ENCODE measurements around the gene ABCC11.

The ABCC11 gene

DNA sequence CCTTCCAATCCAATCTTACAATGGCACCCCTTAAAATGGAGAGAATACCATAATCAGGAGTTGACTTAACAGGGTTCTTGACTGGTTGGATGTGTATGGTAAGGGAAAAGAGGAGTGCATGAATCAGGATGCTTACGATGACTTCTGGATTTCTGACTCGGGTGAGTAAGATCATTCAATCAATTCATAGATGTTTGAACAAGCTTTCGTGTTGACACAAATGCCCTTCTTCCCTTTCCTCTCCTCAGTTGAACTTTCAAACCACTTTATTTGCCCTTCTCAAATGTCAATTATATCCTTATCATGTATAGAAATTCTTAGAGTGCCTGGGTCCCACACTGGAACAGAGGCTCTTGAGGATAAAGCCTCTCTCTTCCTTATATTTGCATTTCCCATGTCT is 117.4 kb downstream of the ABCC11 start:
- DNase-seq (ENCODE audit: low read depth) = no peak

DNA sequence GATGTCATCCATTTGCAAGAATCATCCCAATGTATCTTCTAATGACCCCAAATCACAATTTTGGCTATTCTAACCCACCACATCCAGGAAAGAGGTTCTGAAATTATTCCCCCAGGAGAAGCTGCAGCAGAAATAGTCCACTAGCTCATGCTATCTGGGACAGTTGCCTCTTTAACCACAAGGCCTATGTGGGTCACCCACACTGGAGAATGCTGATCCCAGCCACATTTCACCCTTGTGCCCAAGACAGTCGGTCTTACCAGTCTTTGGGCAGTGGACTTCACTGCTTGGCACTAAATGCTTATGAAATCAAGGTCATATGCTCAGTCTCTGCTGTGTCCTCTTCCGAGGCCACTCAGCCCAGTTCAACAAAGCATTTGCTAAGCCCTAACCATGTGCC is 118.6 kb downstream of the ABCC11 start:
- DNase-seq (ENCODE audit: low read depth) = peak; percentile 38

DNA sequence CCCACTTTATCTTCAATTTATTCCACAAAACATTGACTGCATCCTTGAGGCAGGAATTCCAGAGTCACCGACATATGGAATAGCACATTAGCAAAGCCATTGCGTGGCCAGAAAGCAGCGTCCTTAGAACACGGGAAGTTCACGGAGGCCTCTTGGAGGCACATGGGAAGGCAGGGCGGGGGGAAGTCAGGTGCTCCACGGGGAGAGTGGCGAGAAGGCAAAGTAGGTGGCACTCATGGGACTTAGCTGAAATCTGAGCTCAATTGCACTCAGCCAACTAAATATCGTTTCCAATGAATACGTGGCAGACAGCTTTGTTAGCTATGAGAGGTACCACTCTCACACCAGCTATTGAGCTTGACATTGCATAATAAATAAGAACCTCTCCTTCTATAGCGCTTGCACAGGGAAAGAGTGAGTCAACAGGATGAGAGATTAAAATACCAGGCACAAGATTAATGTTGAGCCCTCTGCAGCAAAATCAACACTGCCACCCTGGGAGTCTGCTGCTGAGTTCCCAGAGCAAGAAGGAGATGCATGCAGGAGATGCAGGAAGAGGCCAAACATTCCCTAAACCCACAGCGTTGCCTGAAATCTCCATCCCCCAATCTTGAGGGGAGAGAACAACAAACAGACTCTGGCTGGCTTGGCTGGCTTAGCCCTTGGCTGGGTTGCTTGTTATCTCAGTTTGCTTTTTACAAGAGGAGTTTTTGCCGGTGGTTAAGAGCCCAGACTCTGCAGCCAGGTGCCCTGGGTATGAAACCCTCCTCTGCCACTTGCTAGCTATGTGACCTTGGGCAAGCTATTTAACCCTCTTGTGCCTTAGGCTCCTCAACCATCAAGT is 120.3 kb downstream of the ABCC11 start:
- DNase-seq (ENCODE audit: low read depth) = peak; percentile 93

DNA sequence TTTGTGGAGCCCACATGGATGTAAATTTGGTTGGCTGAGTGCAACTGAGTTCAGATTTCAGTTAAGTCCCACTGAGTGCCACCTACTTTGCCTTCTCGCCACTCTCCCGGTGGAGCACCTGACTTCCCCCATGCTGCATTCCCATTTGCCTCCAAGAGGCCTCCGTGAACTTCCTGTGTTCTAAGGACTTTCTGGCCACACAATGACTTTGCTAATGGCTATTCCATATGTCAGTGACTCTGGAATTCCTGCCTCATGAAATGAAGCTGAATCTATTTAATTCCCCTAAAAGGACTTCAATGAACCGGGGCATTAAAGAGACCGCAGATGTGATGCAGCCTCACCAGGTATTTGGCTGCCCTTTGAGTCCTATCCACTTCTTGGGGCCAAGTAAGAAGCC is 121.5 kb downstream of the ABCC11 start:
- DNase-seq (ENCODE audit: low read depth) = no peak

DNA sequence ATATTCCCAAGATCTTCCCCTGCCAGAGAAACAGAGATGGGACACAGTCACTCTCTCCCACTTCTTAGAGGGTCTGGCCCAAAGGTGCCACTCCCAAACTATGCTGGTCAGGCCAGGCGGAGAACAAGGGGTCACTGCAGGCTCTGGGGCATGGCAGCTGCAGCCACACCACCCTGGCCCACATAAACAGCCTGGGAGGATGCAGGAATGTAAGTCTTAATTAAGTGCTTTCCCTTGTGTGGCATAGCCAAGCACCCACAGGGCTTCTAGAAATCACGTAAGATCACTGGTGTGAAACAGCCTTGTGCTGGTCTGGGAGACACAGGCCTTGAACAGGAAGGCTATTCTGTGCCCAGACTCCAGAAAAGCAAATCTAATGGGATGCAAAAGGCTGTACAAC is 123.1 kb downstream of the ABCC11 start:
- no peak for DNase-seq (ENCODE audit: low read depth)

DNA sequence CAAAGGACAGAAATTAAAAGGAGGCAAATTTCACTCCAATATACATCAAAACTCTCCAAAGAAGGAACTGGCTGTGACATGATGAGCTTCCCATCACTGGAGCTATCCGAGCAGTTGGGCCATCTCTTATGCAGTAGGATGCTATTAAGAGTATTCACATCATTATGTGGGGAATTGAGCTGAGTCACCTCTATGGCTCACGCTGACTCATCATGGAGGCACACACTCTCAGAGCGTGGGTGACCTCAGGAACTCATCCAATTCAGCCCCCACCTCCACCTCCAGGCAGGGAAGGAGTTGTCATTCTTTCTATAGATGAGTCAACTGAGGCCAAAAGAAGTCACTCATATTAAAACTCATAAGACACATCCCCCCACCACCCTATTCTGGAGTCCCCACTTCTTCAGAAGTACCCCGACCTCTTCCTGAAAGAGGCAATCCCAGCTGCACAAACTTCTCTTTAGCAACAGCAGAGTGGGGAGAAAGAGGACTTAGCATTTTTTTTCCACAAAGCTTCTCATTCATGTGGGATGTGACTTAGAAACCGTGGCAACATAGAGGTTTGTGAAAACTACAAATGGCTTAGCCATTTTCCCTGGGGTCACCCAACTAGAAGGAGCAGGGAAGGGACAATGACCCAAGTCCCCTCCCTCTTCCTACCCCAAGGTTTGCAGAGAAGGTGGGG is 124.1 kb downstream of the ABCC11 start:
- DNase-seq (ENCODE audit: low read depth) = peak; percentile 92

DNA sequence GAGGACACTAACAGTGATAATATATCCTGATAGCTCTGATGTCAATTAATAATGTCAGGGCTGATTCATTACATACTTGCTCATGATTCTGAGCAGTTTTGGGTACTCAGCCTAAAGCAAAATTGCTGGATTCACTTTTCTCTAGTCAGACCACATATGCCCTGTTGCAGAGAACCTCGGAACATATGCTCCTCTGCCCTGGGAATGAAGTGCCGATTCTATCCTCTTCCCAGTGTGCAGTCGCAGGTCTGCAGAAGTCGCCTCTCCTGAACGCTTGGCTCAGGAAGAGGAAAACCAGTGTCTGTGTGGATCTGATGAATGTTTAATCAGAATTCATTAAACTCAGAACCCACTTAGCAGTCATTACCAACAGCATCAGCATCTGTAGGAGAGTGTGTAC is 126.1 kb downstream of the ABCC11 start:
- no peak for DNase-seq (ENCODE audit: low read depth)

DNA sequence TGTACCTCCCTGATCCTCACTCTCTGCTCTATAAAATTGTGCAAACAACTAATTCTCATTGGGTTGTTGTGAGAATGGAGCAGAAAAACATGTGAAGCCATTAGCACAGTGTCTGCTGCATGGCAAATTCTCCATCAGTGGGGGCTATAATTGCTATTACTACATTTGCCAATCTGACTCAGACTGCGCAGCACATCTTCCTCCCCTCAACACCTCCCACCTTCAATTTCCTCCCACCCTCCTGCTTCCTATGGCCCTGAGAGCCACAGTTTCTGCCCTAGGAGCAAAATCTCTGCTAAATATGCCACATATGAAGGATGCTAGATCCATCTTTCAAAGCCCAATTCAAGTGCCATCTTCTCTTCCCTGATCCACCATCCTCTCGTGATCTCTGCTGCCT is 128.5 kb downstream of the ABCC11 start:
- DNase-seq (ENCODE audit: low read depth) = no peak

DNA sequence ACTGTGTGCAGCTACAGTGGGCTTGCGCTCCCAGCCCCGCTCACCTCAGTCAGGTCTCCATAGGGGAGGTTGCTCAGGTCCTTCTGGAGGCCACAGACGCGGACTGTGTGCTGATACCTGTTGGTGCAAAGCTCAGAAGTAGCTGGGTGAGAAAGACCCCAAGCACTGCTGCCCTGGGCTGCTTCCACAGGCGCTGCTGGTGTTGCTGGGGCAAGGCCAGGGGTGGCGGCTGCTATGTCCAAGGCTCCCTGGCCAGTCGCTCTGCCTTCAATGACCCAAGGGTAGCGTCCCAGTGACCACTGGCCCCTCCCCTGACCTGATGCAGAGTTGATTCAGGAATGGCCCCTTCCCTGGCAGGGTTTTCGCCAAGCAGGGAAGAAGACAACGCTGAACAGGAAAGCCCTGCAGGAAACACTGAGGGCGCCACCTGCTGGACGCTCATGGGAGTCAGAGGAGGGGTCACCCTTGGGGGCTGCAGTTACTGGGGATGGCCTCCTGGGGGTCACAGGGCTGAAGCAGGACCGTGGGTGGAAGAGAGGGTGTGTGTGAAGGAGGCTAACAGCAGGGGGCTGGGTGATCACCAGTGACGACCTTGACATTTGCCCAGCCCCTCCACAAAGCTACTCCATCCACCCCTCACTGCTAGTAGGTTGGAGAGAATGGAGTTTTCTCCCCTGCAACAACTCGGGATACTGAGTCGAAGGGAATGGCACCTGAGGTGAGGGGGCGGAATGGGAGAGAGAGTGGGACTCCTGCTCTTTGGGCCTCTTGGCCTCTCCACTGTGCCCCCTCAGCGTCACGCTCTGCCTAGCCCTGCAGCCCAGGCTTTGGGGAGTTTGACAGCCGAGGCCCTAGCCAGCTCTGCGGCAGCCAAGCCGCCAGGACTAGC is 129.9 kb downstream of the ABCC11 start:
- DNase-seq (ENCODE audit: low read depth) = peak; percentile 24
